Activated T-cell treated with anti-CD3 and anti-CD28 coated beads, Interleukin-2, amount 50 U/mL, for 72 hours (primary cell): ENCODE data around the gene WASL. TPM values are rescaled to one million over a fixed set of nuclear protein-coding genes. Genes with fewer than 3 reads are reported as not detected.
A peak's percentile ranks its signal among the peaks of the same experiment; 100 is the strongest.

ENCODE experiments used
- ATAC-seq, 2 donors: fragments of 150-1000 bp; cut with Tn5 transposase; replicated peaks in 1 of 2; 2 replicates each; pipeline ENCODE4 v1.10.0; 2021; ENCODE audit warnings: moderate library complexity in 2 of 2, mild to moderate bottlenecking in 1 of 2
- DNase-seq, 2 donors: peaks; one replicate each; pipeline ENCODE4 v3.0.0; 2021 to 2022; ENCODE audit warnings: mixed read lengths in 1 of 2
- H3K27ac Mint-ChIP-seq: one replicate; pipeline ENCODE4 v1.8.0; 2022; ENCODE audit warnings: mild to moderate bottlenecking, moderate library complexity, mixed read lengths
- H3K27me3 Mint-ChIP-seq: one replicate; pipeline ENCODE4 v1.8.0; 2022; ENCODE audit warnings: low read depth, mixed read lengths
- H3K36me3 Mint-ChIP-seq, 2 donors: one replicate each; pipeline ENCODE4 v1.8.0; 2022; ENCODE audit warnings: mixed read lengths in 2 of 2, mild to moderate bottlenecking in 1 of 2; ENCODE audit not compliant: insufficient read depth in 2 of 2
- H3K4me1 Mint-ChIP-seq: one replicate; pipeline ENCODE4 v1.8.0; 2022; ENCODE audit warnings: low read depth, mixed read lengths
- H3K4me3 Mint-ChIP-seq, 2 donors: one replicate each; pipeline ENCODE4 v1.8.0; 2022; ENCODE audit warnings: mild to moderate bottlenecking in 2 of 2, mixed read lengths in 2 of 2, moderate library complexity in 2 of 2
- H3K9me3 Mint-ChIP-seq, 2 donors: one replicate each; pipeline ENCODE4 v1.8.0; 2022; ENCODE audit warnings: mixed read lengths in 2 of 2
- total RNA-seq, 2 donors: library from RNA; stranded (reverse); gene quantifications; one replicate each; pipeline ENCODE4 v1.2.3, GENCODE V29; 2022

WASL gene
- total RNA-seq, 2 donors from 2014 or later = 7.2 to 8.7 TPM

DNA sequence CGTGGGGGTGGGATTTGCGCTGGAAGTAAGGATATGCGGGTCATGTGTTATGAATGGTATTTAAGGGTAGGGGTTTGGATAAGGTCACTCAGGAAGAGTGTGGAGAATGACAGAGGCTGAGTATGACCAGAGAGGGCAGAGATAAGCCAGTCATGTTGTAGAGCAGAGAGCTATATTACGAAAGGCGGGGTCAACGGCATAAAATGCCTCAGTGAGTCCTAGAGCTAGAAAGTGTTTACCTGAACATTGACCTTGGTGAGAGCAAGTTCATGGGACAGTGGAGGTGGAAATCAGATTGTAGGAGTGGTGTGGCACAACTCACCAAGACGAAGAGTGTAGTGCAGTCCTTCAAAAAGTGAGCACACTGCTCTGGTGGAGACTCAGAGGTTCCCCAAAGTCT is 79.3 kb downstream of the WASL start:
- no peak overlapping the region for H3K27ac Mint-ChIP-seq
- peaks cover 7% of the 10 kb centered on the region for H3K27me3 Mint-ChIP-seq
- no peaks in the 10 kb centered on the region for H3K4me1 Mint-ChIP-seq

GRCh38 chr7:123666492-123666891 is 82.3 kb downstream of the WASL start:
- H3K36me3 Mint-ChIP-seq = no peaks in the 10 kb centered on the region
- no peaks in the 10 kb centered on the region for H3K9me3 Mint-ChIP-seq
- H3K27me3 Mint-ChIP-seq = peaks cover 26% of the 10 kb centered on the region
- ATAC-seq (peak in 1 of 2 donors; percentile 9), DNase-seq (no peak)
- H3K27ac Mint-ChIP-seq = no peak overlapping the region
- H3K4me1 Mint-ChIP-seq = peaks cover 5% of the 10 kb centered on the region
- no peak overlapping the region for H3K4me3 Mint-ChIP-seq

More for the DNA sequence above, 79.3 kb downstream of the WASL start:
- H3K4me3 Mint-ChIP-seq = no peak overlapping the region
- DNase-seq (no peak), ATAC-seq (no peak)
- H3K36me3 Mint-ChIP-seq = no peaks in the 10 kb centered on the region
- no peaks in the 10 kb centered on the region for H3K9me3 Mint-ChIP-seq

DNA sequence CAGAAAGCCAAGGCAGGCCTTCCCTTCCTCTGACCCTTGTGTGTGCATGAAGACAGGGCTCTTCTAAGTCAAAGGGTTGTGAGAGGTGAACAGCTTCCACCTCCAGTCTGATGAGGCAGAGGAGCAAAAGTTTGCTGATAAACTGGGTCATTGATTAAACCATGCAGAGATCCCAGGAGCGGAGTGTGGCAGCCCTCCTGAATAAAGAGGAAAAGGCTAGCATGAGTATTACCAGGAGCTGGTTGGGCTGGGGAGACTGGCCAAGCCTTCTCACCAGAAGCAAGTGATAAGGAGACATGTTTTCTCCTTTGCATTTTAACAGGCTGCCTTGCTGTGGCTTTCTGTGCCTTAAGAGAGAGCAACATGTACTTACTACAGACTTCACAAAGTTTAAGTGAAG is 82.9 kb downstream of the WASL start:
- ATAC-seq = no peak
- Mint-ChIP-seq H3K27me3 (peaks cover 27% of the 10 kb centered on the region), H3K4me3 (no peak overlapping the region), H3K4me1 (peaks cover 5% of the 10 kb centered on the region), H3K9me3 (no peaks in the 10 kb centered on the region), H3K36me3 (no peaks in the 10 kb centered on the region), H3K27ac (no peak overlapping the region)
- no peak for DNase-seq

- no peaks in the 10 kb centered on the region for H3K9me3 Mint-ChIP-seq
- no peak overlapping the region for H3K4me3 Mint-ChIP-seq
- DNase-seq = no peak
- H3K36me3 Mint-ChIP-seq = no peaks in the 10 kb centered on the region
- no peak for ATAC-seq
- H3K4me1 Mint-ChIP-seq = peaks cover 5% of the 10 kb centered on the region
- H3K27ac Mint-ChIP-seq = no peak overlapping the region
- H3K27me3 Mint-ChIP-seq = peaks cover 31% of the 10 kb centered on the region
These were observed 83.6 kb downstream of the WASL start for GRCh38 chr7:123665157-123665556.

DNA sequence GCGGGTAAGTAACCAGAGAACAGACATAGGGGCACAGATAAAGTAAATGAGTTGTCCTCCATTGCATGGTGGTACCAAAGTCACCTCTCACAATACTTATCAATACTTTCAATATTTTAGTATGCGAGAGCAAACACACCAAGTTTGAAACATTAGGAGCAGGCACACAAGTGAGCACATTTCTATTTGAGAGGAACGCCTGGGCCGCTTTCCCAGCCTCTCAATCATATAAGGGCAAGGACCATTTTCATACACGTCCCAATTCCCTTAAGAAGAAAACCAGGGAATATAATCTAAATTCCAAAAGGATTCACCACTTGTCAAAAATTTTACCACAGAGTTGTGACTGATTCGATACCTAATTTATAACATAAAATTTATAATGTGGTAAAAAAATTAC is 85.6 kb downstream of the WASL start:
- Mint-ChIP-seq H3K27ac (no peak overlapping the region), H3K27me3 (peaks cover 48% of the 10 kb centered on the region), H3K4me3 (no peak overlapping the region), H3K9me3 (no peaks in the 10 kb centered on the region), H3K36me3 (no peaks in the 10 kb centered on the region), H3K4me1 (peaks cover 5% of the 10 kb centered on the region)
- DNase-seq (no peak), ATAC-seq (no peak)

DNA sequence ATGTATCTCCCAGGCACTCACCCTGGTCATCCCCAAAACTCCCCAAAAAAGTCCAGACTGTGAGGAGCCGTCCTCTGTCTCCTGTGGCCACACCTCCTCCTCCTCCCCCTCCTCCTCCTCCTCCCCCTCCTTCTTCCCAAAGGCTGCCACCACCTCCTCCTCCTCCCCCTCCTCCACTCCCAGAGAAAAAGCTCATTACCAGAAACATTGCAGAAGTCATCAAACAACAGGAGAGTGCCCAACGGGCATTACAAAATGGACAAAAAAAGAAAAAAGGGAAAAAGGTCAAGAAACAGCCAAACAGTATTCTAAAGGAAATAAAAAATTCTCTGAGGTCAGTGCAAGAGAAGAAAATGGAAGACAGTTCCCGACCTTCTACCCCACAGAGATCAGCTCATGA is 86.0 kb downstream of the WASL start:
- Mint-ChIP-seq H3K4me1 (peaks cover 5% of the 10 kb centered on the region), H3K36me3 (no peaks in the 10 kb centered on the region), H3K4me3 (no peak overlapping the region), H3K27ac (no peak overlapping the region), H3K9me3 (no peaks in the 10 kb centered on the region), H3K27me3 (peaks cover 48% of the 10 kb centered on the region)
- ATAC-seq (no peak), DNase-seq (no peak)

GRCh38 chr7:123662293-123662692 is 86.5 kb downstream of the WASL start:
- peaks cover 48% of the 10 kb centered on the region for H3K27me3 Mint-ChIP-seq
- H3K4me3 Mint-ChIP-seq = no peak overlapping the region
- no peaks in the 10 kb centered on the region for H3K9me3 Mint-ChIP-seq
- ATAC-seq = no peak
- no peak for DNase-seq
- no peaks in the 10 kb centered on the region for H3K36me3 Mint-ChIP-seq
- peaks cover 5% of the 10 kb centered on the region for H3K4me1 Mint-ChIP-seq
- no peak overlapping the region for H3K27ac Mint-ChIP-seq

DNA sequence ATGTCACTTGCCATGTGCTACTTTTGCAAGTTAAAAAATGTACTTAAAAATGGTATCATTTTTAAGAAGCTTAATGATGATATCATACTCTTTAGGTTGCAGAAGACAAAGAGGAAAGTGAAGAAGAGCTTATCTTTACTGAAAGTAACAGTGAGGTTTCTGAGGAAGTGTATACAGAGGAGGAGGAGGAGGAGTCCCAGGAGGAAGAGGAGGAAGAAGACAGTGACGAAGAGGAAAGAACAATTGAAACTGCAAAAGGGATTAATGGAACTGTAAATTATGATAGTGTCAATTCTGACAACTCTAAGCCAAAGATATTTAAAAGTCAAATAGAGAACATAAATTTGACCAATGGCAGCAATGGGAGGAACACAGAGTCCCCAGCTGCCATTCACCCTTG is 87.0 kb downstream of the WASL start:
- DNase-seq (no peak), ATAC-seq (no peak)
- Mint-ChIP-seq H3K9me3 (no peaks in the 10 kb centered on the region), H3K27me3 (peaks cover 48% of the 10 kb centered on the region), H3K36me3 (no peaks in the 10 kb centered on the region), H3K4me1 (peaks cover 5% of the 10 kb centered on the region), H3K4me3 (no peak overlapping the region), H3K27ac (no peak overlapping the region)

DNA sequence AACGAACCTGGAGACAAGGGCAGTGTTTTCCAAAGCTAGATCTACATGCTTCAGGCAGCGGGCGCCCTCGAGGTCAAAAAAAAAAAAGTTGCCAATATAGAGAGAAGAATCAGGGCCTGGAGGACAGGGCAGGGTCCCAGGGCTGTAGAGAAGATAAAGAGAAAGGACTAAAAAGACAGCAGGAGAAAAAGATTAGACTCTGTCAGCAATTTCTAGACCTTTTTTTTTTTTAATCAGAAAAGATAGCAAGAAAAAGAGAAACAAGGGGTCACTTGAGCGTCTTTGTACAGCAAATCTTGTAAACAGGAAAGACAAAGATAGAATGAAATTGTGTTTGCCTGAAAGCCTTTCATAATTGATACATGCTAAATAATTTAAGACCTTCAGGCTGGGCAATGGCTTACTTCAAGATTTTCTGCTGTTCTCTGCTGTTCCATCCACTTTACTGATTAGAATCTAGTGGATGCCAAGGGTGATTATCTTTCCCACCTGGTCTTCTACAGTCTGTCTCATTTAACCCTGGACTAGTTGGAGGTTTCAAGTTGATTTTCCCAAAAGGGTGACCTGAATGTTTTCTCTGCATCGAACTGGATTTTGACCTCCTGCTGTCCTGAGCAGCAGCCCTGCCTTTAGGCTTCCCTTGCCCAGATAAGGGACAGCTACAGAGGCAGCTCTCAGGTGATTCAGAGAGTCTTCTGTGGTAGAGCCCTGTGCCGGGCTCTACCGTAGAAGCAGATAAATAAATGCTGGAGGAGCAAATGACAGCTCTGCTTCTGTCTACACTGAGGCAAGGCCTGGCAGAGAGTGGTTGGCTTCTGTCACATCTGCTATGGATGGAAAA is 88.1 kb downstream of the WASL start:
- Mint-ChIP-seq H3K9me3 (no peaks in the 10 kb centered on the region), H3K4me1 (peaks cover 5% of the 10 kb centered on the region), H3K4me3 (no peak overlapping the region), H3K27me3 (peaks cover 47% of the 10 kb centered on the region), H3K36me3 (no peaks in the 10 kb centered on the region), H3K27ac (no peak overlapping the region)
- ATAC-seq = no peak
- DNase-seq = no peak

DNA sequence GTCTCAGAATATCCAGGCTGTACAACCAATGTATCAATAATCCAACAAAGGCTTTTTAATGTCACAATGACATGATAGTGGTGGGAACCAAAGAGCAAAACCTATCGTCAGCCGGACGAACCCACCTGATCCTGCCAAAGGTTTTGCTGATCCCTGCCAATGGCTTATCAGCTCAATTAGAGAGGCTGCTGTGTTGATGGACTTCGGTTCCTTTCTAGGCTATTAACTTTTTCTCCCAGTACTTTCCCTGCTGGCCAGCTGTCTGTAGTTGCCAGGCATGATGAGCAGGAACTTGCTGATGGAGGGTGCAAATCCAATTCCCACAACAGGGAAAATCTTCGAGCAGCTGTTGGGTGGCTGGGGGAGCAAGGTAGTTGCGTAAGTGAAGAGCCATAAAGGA is 90.8 kb downstream of the WASL start:
- H3K27me3 Mint-ChIP-seq = peaks cover 36% of the 10 kb centered on the region
- no peak overlapping the region for H3K4me3 Mint-ChIP-seq
- no peaks in the 10 kb centered on the region for H3K9me3 Mint-ChIP-seq
- no peak overlapping the region for H3K27ac Mint-ChIP-seq
- no peak for DNase-seq
- H3K36me3 Mint-ChIP-seq = no peaks in the 10 kb centered on the region
- ATAC-seq = no peak
- H3K4me1 Mint-ChIP-seq = peaks cover 5% of the 10 kb centered on the region

DNA sequence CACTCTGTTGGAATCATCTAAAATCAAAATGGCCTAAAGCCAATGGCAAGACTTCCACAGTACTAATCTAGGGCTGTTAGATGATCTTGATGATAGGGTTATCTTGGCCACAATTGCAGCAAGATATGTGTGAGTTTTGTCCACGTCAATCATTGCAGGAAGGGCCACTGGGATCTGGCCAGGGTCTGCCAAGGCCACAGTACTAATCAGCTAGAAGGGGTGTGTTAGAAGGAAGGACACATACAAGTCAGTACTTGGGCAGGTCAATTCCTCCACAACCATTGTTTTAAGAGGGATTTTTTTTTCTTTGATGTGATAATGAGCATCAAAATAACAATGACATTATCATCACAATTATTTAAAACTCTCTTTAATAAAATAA is 91.5 kb downstream of the WASL start:
- no peak for DNase-seq
- Mint-ChIP-seq H3K4me3 (no peak overlapping the region), H3K27ac (no peak overlapping the region), H3K9me3 (no peaks in the 10 kb centered on the region), H3K27me3 (peaks cover 30% of the 10 kb centered on the region), H3K36me3 (no peaks in the 10 kb centered on the region), H3K4me1 (peaks cover 5% of the 10 kb centered on the region)
- ATAC-seq = no peak

DNA sequence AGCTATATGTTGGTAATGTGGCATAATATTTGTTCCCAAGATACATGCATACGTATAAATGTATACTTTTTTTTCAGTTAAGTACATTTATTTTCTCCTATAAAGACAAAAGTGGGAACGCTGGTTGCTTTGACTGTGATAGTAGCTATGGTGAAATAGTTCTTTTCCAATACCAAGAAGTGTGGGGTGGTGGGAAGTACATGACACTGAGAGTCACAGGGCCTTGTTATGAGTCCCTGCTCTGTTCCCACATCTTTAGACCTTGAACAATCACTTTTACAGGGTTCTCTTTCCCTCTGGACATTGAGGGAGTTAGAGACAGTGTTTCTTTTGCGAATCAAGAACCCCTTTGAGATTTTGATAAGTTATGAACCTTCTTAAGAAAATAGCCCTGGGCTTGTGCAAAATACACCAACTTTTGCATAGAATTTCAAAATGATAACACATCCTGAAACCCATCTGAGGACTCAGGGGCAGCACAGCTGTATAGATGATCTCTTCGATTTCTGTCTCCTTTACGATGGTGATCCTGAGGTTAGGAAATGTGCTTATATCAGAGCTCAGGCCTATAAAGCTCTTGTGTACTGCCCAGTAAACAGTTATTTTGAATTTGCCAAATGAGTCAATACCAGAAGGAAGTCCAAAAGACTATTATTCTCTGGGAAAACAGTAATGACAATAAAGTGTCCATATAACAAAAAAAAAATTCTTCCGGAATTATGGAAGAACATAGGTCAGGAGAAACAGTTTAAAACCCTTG is 92.1 kb downstream of the WASL start:
- Mint-ChIP-seq H3K9me3 (no peaks in the 10 kb centered on the region), H3K4me1 (peaks cover 2% of the 10 kb centered on the region), H3K4me3 (no peak overlapping the region), H3K36me3 (no peaks in the 10 kb centered on the region), H3K27me3 (peaks cover 24% of the 10 kb centered on the region), H3K27ac (no peak overlapping the region)
- DNase-seq = no peak
- no peak for ATAC-seq

DNA sequence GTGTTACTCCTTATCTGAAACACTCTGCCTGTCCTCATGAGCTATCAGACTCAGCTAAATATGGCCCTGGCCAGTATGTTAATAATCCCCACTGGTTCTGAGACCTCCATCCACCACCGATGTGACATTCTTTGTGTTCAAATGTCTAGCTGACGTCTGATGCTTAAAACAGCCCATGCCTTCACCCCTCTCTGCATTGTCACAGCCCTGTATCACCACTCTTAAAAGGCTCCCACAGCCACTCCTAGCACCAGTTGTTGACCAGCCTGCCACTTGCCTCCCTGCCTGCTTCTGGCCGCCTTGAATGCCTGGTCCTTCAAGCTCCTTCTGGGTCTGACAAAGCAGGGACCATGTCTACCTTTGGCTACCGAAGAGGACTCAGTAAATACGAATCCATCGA is 93.2 kb downstream of the WASL start, which contains the start of gene LMOD2:
LMOD2 (plus strand) TSS at position 253 of the 400 bp plus-strand sequence; CDS start at position 351, 98 bp downstream.
- H3K27ac Mint-ChIP-seq = no peak within 1 kb of the TSS

More for the DNA sequence above, 93.2 kb downstream of the WASL start, which contains the start of gene LMOD2:
- H3K4me3 Mint-ChIP-seq = no peak within 1 kb of the TSS
- H3K4me1 Mint-ChIP-seq = no peaks in the 10 kb centered on the region
- H3K9me3 Mint-ChIP-seq = no peaks in the 10 kb centered on the region
- ATAC-seq (no peak), DNase-seq (no peak)
- peaks cover 21% of the 10 kb centered on the region for H3K27me3 Mint-ChIP-seq
- H3K36me3 Mint-ChIP-seq = no peaks in the 10 kb centered on the region
